CD14-positive monocyte (primary cell): ENCODE measurements around the gene RHOBTB3. TPM values are rescaled to one million over a fixed set of nuclear protein-coding genes. Genes with fewer than 3 reads are reported as not detected.

Experiments used
- DNase-seq, 3 donors: peaks; one replicate each; pipeline ENCODE4 v3.0.0-alpha.2; 2011 to 2022
- H2AFZ ChIP-seq: 2 replicates; pipeline ENCODE4 v1.6.0; 2012; ENCODE audit warnings: mild to moderate bottlenecking, low read depth, low read length, inconsistent platforms; ENCODE audit not compliant: insufficient read depth, poor library complexity, severe bottlenecking
- H3K27ac ChIP-seq, 2 donors: 1 replicate in 1 of 2; 2 replicates in 1 of 2; pipeline ENCODE4 v1.5.1; 2012 to 2013; ENCODE audit warnings: low read length in 2 of 2, control low read depth in 1 of 2, inconsistent platforms in 1 of 2, low read depth in 1 of 2, mild to moderate bottlenecking in 1 of 2
- H3K27me3 ChIP-seq, 2 donors: one replicate each; pipeline versions ENCODE4 v1.6.0 to v1.6.1; 2011 to 2013; ENCODE audit warnings: low read length in 2 of 2; ENCODE audit not compliant: control insufficient read depth in 2 of 2, insufficient read depth in 2 of 2
- H3K36me3 ChIP-seq, 2 donors: replicated peaks in 1 of 2; 1 replicate in 1 of 2; 2 replicates in 1 of 2; pipeline versions ENCODE4 v1.5.1 to v1.6.1; 2012 to 2013; ENCODE audit warnings: low read length in 2 of 2, control low read depth in 1 of 2, inconsistent platforms in 1 of 2, mild to moderate bottlenecking in 1 of 2; ENCODE audit not compliant: insufficient read depth in 2 of 2, control insufficient read depth in 1 of 2
- H3K4me1 ChIP-seq, 2 donors: 1 replicate in 1 of 2; 2 replicates in 1 of 2; pipeline versions ENCODE4 v1.5.1 to v1.6.1; 2012 to 2013; ENCODE audit warnings: low read length in 2 of 2, control low read depth in 1 of 2, inconsistent platforms in 1 of 2, mild to moderate bottlenecking in 1 of 2, moderate library complexity in 1 of 2; ENCODE audit not compliant: insufficient read depth in 2 of 2, control insufficient read depth in 1 of 2
- H3K4me2 ChIP-seq: replicated peaks from 2 replicates; pipeline ENCODE3; 2012; ENCODE audit warnings: low read length, moderate library complexity, mild to moderate bottlenecking; ENCODE audit not compliant: poor library complexity, severe bottlenecking; ENCODE audit errors: extremely low read depth
- H3K4me3 ChIP-seq, 3 experiments: fragments of 200-600 bp in 1 of 3; sonication (generic) in 1 of 3; replicated peaks in 1 of 3; 1 replicate in 2 of 3; 2 replicates in 1 of 3; pipeline ENCODE4 v1.5.1; 2011 to 2013; ENCODE audit warnings: low read length in 3 of 3, mild to moderate bottlenecking in 3 of 3, control low read depth in 2 of 3, low read depth in 2 of 3, inconsistent platforms in 1 of 3, moderate library complexity in 1 of 3
- H3K79me2 ChIP-seq: 2 replicates; pipeline ENCODE4 v1.6.0; 2012; ENCODE audit warnings: mild to moderate bottlenecking, control low read depth, inconsistent platforms, low read length, moderate library complexity; ENCODE audit not compliant: insufficient read depth
- H3K9ac ChIP-seq: 2 replicates; pipeline ENCODE4 v1.6.0; 2017; ENCODE audit warnings: low read length, mild to moderate bottlenecking; ENCODE audit not compliant: insufficient read depth, poor library complexity, severe bottlenecking
- H3K9me3 ChIP-seq, 2 donors: replicated peaks in 1 of 2; 1 replicate in 1 of 2; 2 replicates in 1 of 2; pipeline versions ENCODE4 v1.5.1 to v1.6.1; 2012 to 2013; ENCODE audit warnings: low read length in 2 of 2, control low read depth in 1 of 2; ENCODE audit not compliant: control insufficient read depth in 1 of 2, insufficient read depth in 1 of 2
- H4K20me1 ChIP-seq: 2 replicates; pipeline ENCODE4 v1.6.0; 2012; ENCODE audit warnings: mild to moderate bottlenecking, low read length, control low read depth, moderate library complexity; ENCODE audit not compliant: insufficient read depth
- H3K27ac Mint-ChIP-seq, 7 donors: one replicate each; pipeline ENCODE4 v1.8.0; 2020; ENCODE audit warnings: mild to moderate bottlenecking in 7 of 7, mixed read lengths in 7 of 7, moderate library complexity in 6 of 7, inconsistent platforms in 2 of 7
- H3K27me3 Mint-ChIP-seq, 3 donors: one replicate each; pipeline ENCODE4 v1.8.0; 2021 to 2022; ENCODE audit warnings: low read depth in 3 of 3, mild to moderate bottlenecking in 3 of 3, mixed read lengths in 3 of 3, moderate library complexity in 3 of 3, inconsistent platforms in 1 of 3
- H3K36me3 Mint-ChIP-seq, 2 donors: one replicate each; pipeline ENCODE4 v1.8.0; 2020; ENCODE audit warnings: mixed read lengths in 2 of 2, inconsistent platforms in 1 of 2, mild to moderate bottlenecking in 1 of 2
- H3K4me1 Mint-ChIP-seq: one replicate; pipeline ENCODE4 v1.8.0; 2020; ENCODE audit warnings: mild to moderate bottlenecking, mixed read lengths
- H3K4me3 Mint-ChIP-seq, 2 donors: one replicate each; pipeline ENCODE4 v1.8.0; 2020; ENCODE audit warnings: mild to moderate bottlenecking in 2 of 2, mixed read lengths in 2 of 2, moderate library complexity in 1 of 2
- H3K9me3 Mint-ChIP-seq, 7 donors: one replicate each; pipeline ENCODE4 v1.8.0; 2020 to 2022; ENCODE audit warnings: mixed read lengths in 7 of 7, mild to moderate bottlenecking in 6 of 7, moderate library complexity in 6 of 7, inconsistent platforms in 2 of 7
- CTCF ChIP-seq: fragments of 200-600 bp; IDR thresholded peaks from one replicate; pipeline ENCODE4 v1.8.0; 2022; ENCODE audit warnings: antibody characterized with exemption, mild to moderate bottlenecking
- WGBS: methylation state at CpG from one replicate; pipeline ENCODE4 v1.1.5; 2013; ENCODE audit warnings: missing lambda C conversion rate; ENCODE audit not compliant: insufficient coverage; 5-methylcytosine and 5-hydroxymethylcytosine counted together
- intact Hi-C, 2 donors: fragments of 100-400 bp; cut with micrococcal nuclease; formaldehyde crosslinking; loops; one replicate each; pipeline versions ENCODE4 v1.15.0 to v1.15.1; 2023
- polyA plus RNA-seq, 3 donors: library from polyadenylated mRNA; depleted of rRNA in 1 of 3; unstranded in 2 of 3; stranded (reverse) in 1 of 3; fragments of 300-500 nt in 2 of 3; fragments of >200 nt in 1 of 3; fragmentation: Illumina TruSeq in 2 of 3; gene quantifications; 1 replicate in 2 of 3; 2 replicates in 1 of 3; pipeline ENCODE4 v1.2.3, GENCODE V29; 2012 to 2021

Gene RHOBTB3
- polyA plus RNA-seq, 3 donors = 0.41 to 1.5 (median 0.63) TPM

- Histone ChIP-seq H3K36me3 (no peaks in the 10 kb centered on the region), H3K9ac (no peak overlapping the region), H3K27ac (no peak overlapping the region), H3K4me1 (peaks cover 14 to 19% of the 10 kb centered on the region in 2 donors), H2AFZ (no peak overlapping the region), H4K20me1 (no peaks in the 10 kb centered on the region), H3K4me3 (no peak overlapping the region), H3K79me2 (no peaks in the 10 kb centered on the region), H3K4me2 (no peak overlapping the region), H3K9me3 (peaks cover 0 to 3% of the 10 kb centered on the region in 2 donors), H3K27me3 (no peaks in the 10 kb centered on the region)
- WGBS = 90% methylated on average over 2 of the region's 2 CpGs
- Mint-ChIP-seq H3K4me3 (no peak overlapping the region), H3K9me3 (peaks cover 0 to 5% (median 4%) of the 10 kb centered on the region in 7 donors), H3K27me3 (no peaks in the 10 kb centered on the region), H3K36me3 (peaks cover 0 to 1% of the 10 kb centered on the region in 2 donors), H3K4me1 (peaks cover 16% of the 10 kb centered on the region), H3K27ac (no peak overlapping the region)
- no peak for DNase-seq
- intact Hi-C loops = no loop called here
- no peak for TF ChIP-seq CTCF
Measured at GRCh38 chr5:95717439-95717838, 13.7 kb upstream of the RHOBTB3 start.

GRCh38 chr5:95718203-95718602 lies 12.9 kb upstream of the RHOBTB3 start:
- Mint-ChIP-seq H3K4me1 (peaks cover 16% of the 10 kb centered on the region), H3K27me3 (no peaks in the 10 kb centered on the region), H3K27ac (no peak overlapping the region), H3K4me3 (no peak overlapping the region), H3K36me3 (peaks cover 0 to 1% of the 10 kb centered on the region in 2 donors), H3K9me3 (peaks cover 0 to 4% (median 2%) of the 10 kb centered on the region in 7 donors)
- TF ChIP-seq CTCF = no peak
- Histone ChIP-seq H3K9me3 (peaks cover 0 to 1% of the 10 kb centered on the region in 2 donors), H4K20me1 (no peaks in the 10 kb centered on the region), H3K27ac (no peak overlapping the region), H3K4me2 (no peak overlapping the region), H3K4me3 (no peak overlapping the region), H3K4me1 (peaks cover 14 to 19% of the 10 kb centered on the region in 2 donors), H3K36me3 (no peaks in the 10 kb centered on the region), H3K9ac (no peak overlapping the region), H2AFZ (peak overlapping the region; percentile 34), H3K79me2 (no peaks in the 10 kb centered on the region), H3K27me3 (no peaks in the 10 kb centered on the region)
- WGBS = 0% methylated on average over 2 of the region's 2 CpGs
- DNase-seq = peak in 2 of 3 donors; percentile 20 to 28
- intact Hi-C loops = no loop called here
